Measurements from ENCODE around the gene CDK4.

The CDK4 gene

GRCh38 chr12:57736741-57737466 is 15.2 kb downstream of the CDK4 start:
- DNase-seq, result no peak

GRCh38 chr12:57735952-57736740 is 16.0 kb downstream of the CDK4 start:
- no peak for DNase-seq

GRCh38 chr12:57735198-57735855 is 16.8 kb downstream of the CDK4 start:
- no peak for DNase-seq

- DNase-seq, result no peak
These were observed 17.5 kb downstream of the CDK4 start for GRCh38 chr12:57734591-57734990.

GRCh38 chr12:57733928-57734327 is 18.2 kb downstream of the CDK4 start:
- no peak for DNase-seq

GRCh38 chr12:57732726-57733593 is 19.1 kb downstream of the CDK4 start:
- DNase-seq, result no peak

GRCh38 chr12:57732270-57732669 is 19.8 kb downstream of the CDK4 start:
- DNase-seq, result no peak

- DNase-seq, result no peak
These were observed 20.6 kb downstream of the CDK4 start for GRCh38 chr12:57731411-57732080.

GRCh38 chr12:57730336-57731067 is 21.6 kb downstream of the CDK4 start:
- no peak for DNase-seq

GRCh38 chr12:57729321-57729844 is 22.7 kb downstream of the CDK4 start:
- DNase-seq, result no peak

GRCh38 chr12:57727758-57728395 is 24.2 kb downstream of the CDK4 start:
- DNase-seq, result no peak

- DNase-seq, result no peak
These were observed 25.0 kb downstream of the CDK4 start for GRCh38 chr12:57726884-57727757.

- DNase-seq, result peak; percentile 28
These were observed 25.8 kb downstream of the CDK4 start for GRCh38 chr12:57726151-57726883.

GRCh38 chr12:57725851-57726150 is 26.3 kb downstream of the CDK4 start:
- no peak for DNase-seq

GRCh38 chr12:57724936-57725740 is 27.0 kb downstream of the CDK4 start:
- DNase-seq, result no peak

- no peak for DNase-seq
These were observed 27.8 kb downstream of the CDK4 start for GRCh38 chr12:57724003-57724935.

GRCh38 chr12:57723630-57723962 is 28.5 kb downstream of the CDK4 start:
- no peak for DNase-seq
